SK-N-SH treated with all-trans-retinoic acid at 6 μM for 48 hours (cell line): ENCODE data around the gene BCL2L13.

ENCODE experiments used
- ATAC-seq: fragments of 200-7000 bp; cut with Tn5 transposase; 3 replicates; pipeline ENCODE4 v1.9.1; 2020; ENCODE audit warnings: mild to moderate bottlenecking, moderate library complexity
- BACH2 ChIP-seq: fragments of 250-450 bp; sonication (Bioruptor Pico); IDR thresholded peaks from 2 replicates; pipeline ENCODE4 v1.9.0; 2021; ENCODE audit warnings: mild to moderate bottlenecking, borderline replicate concordance
- CSDC2 ChIP-seq: fragments of 250-450 bp; sonication (Bioruptor Pico); IDR thresholded peaks from 2 replicates; pipeline ENCODE4 v1.5.0; 2020; ENCODE audit warnings: mild to moderate bottlenecking, moderate library complexity
- CSRNP3 ChIP-seq: fragments of 250-450 bp; sonication (Bioruptor Pico); IDR thresholded peaks from 2 replicates; pipeline ENCODE4 v1.5.1; 2021; ENCODE audit warnings: mild to moderate bottlenecking, moderate library complexity
- ESRRG ChIP-seq: fragments of 250-450 bp; sonication (Bioruptor Pico); IDR thresholded peaks from 2 replicates; pipeline ENCODE4 v1.6.1; 2021; ENCODE audit warnings: mild to moderate bottlenecking
- ISL1 ChIP-seq: fragments of 250-450 bp; sonication (Bioruptor Pico); IDR thresholded peaks from 2 replicates; pipeline ENCODE4 v2.1.2; 2022; ENCODE audit warnings: mild to moderate bottlenecking, moderate library complexity
- PATZ1 ChIP-seq: fragments of 250-450 bp; sonication (Bioruptor Pico); IDR thresholded peaks from 2 replicates; pipeline ENCODE4 v1.8.0; 2020; ENCODE audit warnings: mild to moderate bottlenecking, moderate library complexity, borderline replicate concordance
- POU6F1 ChIP-seq: fragments of 250-450 bp; sonication (Bioruptor Pico); IDR thresholded peaks from 2 replicates; pipeline ENCODE4 v1.8.0; 2021; ENCODE audit warnings: low read depth, mild to moderate bottlenecking, moderate library complexity, borderline replicate concordance
- PPARA ChIP-seq: fragments of 250-450 bp; sonication (Bioruptor Pico); IDR thresholded peaks from 2 replicates; pipeline ENCODE4 v1.5.0; 2020; ENCODE audit warnings: mild to moderate bottlenecking, borderline replicate concordance
- SNAI2 ChIP-seq: fragments of 250-450 bp; sonication (Bioruptor Pico); IDR thresholded peaks from 2 replicates; pipeline ENCODE4 v1.5.0; 2020; ENCODE audit warnings: mild to moderate bottlenecking, moderate library complexity
- TCF4 ChIP-seq: fragments of 250-450 bp; sonication (Bioruptor Pico); IDR thresholded peaks from 2 replicates; pipeline ENCODE4 v1.8.0; 2021; ENCODE audit warnings: mild to moderate bottlenecking, moderate library complexity, borderline replicate concordance
- TOX ChIP-seq: fragments of 250-450 bp; sonication (Bioruptor Pico); IDR thresholded peaks from 2 replicates; pipeline ENCODE4 v1.8.0; 2021; ENCODE audit warnings: mild to moderate bottlenecking, moderate library complexity, borderline replicate concordance
- TSHZ2 ChIP-seq: fragments of 250-450 bp; sonication (Bioruptor Pico); IDR thresholded peaks from 2 replicates; pipeline ENCODE4 v1.5.0; 2020; ENCODE audit warnings: mild to moderate bottlenecking, moderate library complexity
- ZC3H10 ChIP-seq: fragments of 250-450 bp; sonication (Bioruptor Pico); IDR thresholded peaks from 2 replicates; pipeline ENCODE4 v1.5.1; 2021; ENCODE audit warnings: mild to moderate bottlenecking, moderate library complexity
- ZFP3 ChIP-seq: fragments of 250-450 bp; sonication (Bioruptor Pico); IDR thresholded peaks from 2 replicates; pipeline ENCODE4 v1.5.0; 2020; ENCODE audit warnings: mild to moderate bottlenecking, moderate library complexity
- ZFP30 ChIP-seq: fragments of 450-650 bp; formaldehyde crosslinking; IDR thresholded peaks from 2 replicates; pipeline ENCODE4 v1.5.0; 2022; ENCODE audit warnings: mild to moderate bottlenecking, moderate library complexity

BCL2L13 gene

GRCh38 chr22:17724678-17725499 lies 86.3 kb downstream of the BCL2L13 start:
- no peak for ATAC-seq
- TF ChIP-seq ZFP30 (CRISPR knock-in tag) (no peak), PPARA (no peak), TSHZ2 (no peak), CSDC2 (CRISPR knock-in tag) (no peak), ESRRG (CRISPR knock-in tag) (no peak), POU6F1 (CRISPR knock-in tag) (no peak), SNAI2 (no peak), CSRNP3 (no peak), ZFP3 (no peak), ISL1 (CRISPR knock-in tag) (no peak)

GRCh38 chr22:17725500-17725796 lies 86.9 kb downstream of the BCL2L13 start:
- no peak for TF ChIP-seq PATZ1
- no peak for TF ChIP-seq ZC3H10 (CRISPR knock-in tag)
- no peak for ATAC-seq

- ATAC-seq: peak; percentile 31; the same call in 2 of the 3 replicates
Observed at GRCh38 chr22:17726006-17726927, 87.7 kb downstream of the BCL2L13 start.

More at GRCh38 chr22:17726006-17726927, 87.7 kb downstream of the BCL2L13 start:
- TF ChIP-seq TOX (CRISPR knock-in tag): no peak
- no peak for TF ChIP-seq ESRRG (CRISPR knock-in tag)
- TF ChIP-seq BACH2: no peak
- no peak for TF ChIP-seq PATZ1
- TF ChIP-seq TCF4 (CRISPR knock-in tag): no peak
- no peak for TF ChIP-seq SNAI2
